Mucosa of descending colon (tissue), 3 donors: ENCODE results near the gene ADCYAP1R1. TPM values are rescaled to one million over a fixed set of nuclear protein-coding genes. Genes with fewer than 3 reads are reported as not detected.

Experiments used
- ATAC-seq: fragments of 200-7000 bp; cut with Tn5 transposase; one replicate; pipeline ENCODE4 v1.9.1; 2020; ENCODE audit warnings: mild to moderate bottlenecking, moderate library complexity
- DNase-seq, 3 donors: peaks; one replicate each; pipeline ENCODE4 v3.0.0-alpha.2; 2020
- H3K36me3 ChIP-seq: fragments of 200-600 bp; one replicate; pipeline ENCODE4 v1.8.0; 2021; ENCODE audit warnings: low read depth, mild to moderate bottlenecking
- H3K4me1 ChIP-seq: fragments of 200-600 bp; one replicate; pipeline ENCODE4 v1.8.0; 2021; ENCODE audit warnings: low read depth, mild to moderate bottlenecking
- H3K4me3 ChIP-seq: fragments of 200-600 bp; one replicate; pipeline ENCODE4 v1.8.0; 2021; ENCODE audit warnings: mild to moderate bottlenecking
- H3K9me3 ChIP-seq: fragments of 200-600 bp; one replicate; pipeline ENCODE4 v1.8.0; 2021; ENCODE audit warnings: mild to moderate bottlenecking
- intact Hi-C, 2 donors: fragments of 100-400 bp; cut with DNase I in 1 of 2; cut with micrococcal nuclease in 1 of 2; formaldehyde crosslinking; loops; one replicate each; pipeline versions ENCODE4 v1.11.0 to v1.11.1; 2022; cut with DNase I, micrococcal nuclease
- total RNA-seq, 3 donors: library from RNA; stranded (reverse); fragmentation: NEBNext Ultra II Directional in 2 of 3; extraction: Animal tissue kit (Norgen Biotek cat#: 25700) in 2 of 3; gene quantifications; one replicate each; pipeline versions ENCODE4 v1.2.1 to v1.2.4, GENCODE V29; 2021 to 2023
- TF ChIP-seq, protein P1 (sequence below): fragments of 200-600 bp; IDR thresholded peaks from one replicate; pipeline ENCODE4 v1.8.0; 2022; ENCODE audit warnings: antibody characterized with exemption, mild to moderate bottlenecking
- donor health status: DM: no; HTN: no; CAD: no; lungs with moderate emphysema.
- donor health status: DM: no; HTN: no; CAD: no.
- donor health status: DM: no; HTN: yes; CAD: no.

Gene ADCYAP1R1
- total RNA-seq, 3 donors from 2014 or later: 0.26 to 15.0 (median 2.2) TPM

DNA sequence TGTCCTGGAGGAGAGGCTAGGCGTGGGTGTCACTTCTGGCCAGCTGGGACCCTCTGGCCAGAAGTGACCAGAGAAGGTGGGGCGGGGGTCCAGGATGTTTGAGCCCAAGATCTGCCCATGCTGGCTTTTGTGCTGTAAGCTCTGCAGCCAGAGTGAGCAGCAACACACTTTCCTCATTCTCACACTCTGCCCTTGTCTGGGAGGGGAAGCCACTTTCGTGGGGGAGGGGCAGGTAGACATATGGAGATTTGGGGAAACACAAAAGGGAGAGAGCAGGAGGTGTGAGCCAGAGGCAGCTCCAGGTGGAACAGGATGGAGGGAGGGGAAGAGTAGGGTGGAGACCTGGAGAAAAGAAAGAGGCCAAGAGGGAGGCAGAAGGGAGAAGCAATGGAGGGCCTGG, 31.5 kb upstream of the ADCYAP1R1 start:
- H3K36me3 ChIP-seq: no peaks in the 10 kb centered on the region
- TF ChIP-seq, protein P1, sequence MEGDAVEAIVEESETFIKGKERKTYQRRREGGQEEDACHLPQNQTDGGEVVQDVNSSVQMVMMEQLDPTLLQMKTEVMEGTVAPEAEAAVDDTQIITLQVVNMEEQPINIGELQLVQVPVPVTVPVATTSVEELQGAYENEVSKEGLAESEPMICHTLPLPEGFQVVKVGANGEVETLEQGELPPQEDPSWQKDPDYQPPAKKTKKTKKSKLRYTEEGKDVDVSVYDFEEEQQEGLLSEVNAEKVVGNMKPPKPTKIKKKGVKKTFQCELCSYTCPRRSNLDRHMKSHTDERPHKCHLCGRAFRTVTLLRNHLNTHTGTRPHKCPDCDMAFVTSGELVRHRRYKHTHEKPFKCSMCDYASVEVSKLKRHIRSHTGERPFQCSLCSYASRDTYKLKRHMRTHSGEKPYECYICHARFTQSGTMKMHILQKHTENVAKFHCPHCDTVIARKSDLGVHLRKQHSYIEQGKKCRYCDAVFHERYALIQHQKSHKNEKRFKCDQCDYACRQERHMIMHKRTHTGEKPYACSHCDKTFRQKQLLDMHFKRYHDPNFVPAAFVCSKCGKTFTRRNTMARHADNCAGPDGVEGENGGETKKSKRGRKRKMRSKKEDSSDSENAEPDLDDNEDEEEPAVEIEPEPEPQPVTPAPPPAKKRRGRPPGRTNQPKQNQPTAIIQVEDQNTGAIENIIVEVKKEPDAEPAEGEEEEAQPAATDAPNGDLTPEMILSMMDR: no peak
- intact Hi-C loops: no loop called here

GRCh38 chr7:31022117-31022516, 30.0 kb upstream of the ADCYAP1R1 start:
- no peaks in the 10 kb centered on the region for H3K36me3 ChIP-seq
- DNase-seq: no peak
- no peaks in the 10 kb centered on the region for H3K9me3 ChIP-seq
- H3K4me1 ChIP-seq: no peaks in the 10 kb centered on the region
- TF ChIP-seq, protein P1: no peak
- H3K4me3 ChIP-seq: no peak overlapping the region
- no peak for ATAC-seq
- intact Hi-C loops: no loop called here

More for the DNA sequence above, 31.5 kb upstream of the ADCYAP1R1 start:
- H3K4me1 ChIP-seq: no peaks in the 10 kb centered on the region
- no peaks in the 10 kb centered on the region for H3K9me3 ChIP-seq
- H3K4me3 ChIP-seq: no peak overlapping the region
- ATAC-seq: no peak
- DNase-seq: no peak

GRCh38 chr7:31022726-31023125, 29.4 kb upstream of the ADCYAP1R1 start:
- intact Hi-C loops: no loop called here
- H3K4me3 ChIP-seq: no peak overlapping the region
- TF ChIP-seq, protein P1: no peak
- no peaks in the 10 kb centered on the region for H3K9me3 ChIP-seq
- no peaks in the 10 kb centered on the region for H3K4me1 ChIP-seq
- DNase-seq (no peak), ATAC-seq (no peak)
- H3K36me3 ChIP-seq: no peaks in the 10 kb centered on the region

- TF ChIP-seq, protein P1: no peak
- Histone ChIP-seq H3K36me3 (no peaks in the 10 kb centered on the region), H3K4me3 (no peak overlapping the region), H3K4me1 (no peaks in the 10 kb centered on the region), H3K9me3 (no peaks in the 10 kb centered on the region)
- intact Hi-C loops: no loop called here
- ATAC-seq (no peak), DNase-seq (no peak)
These were observed 28.2 kb upstream of the ADCYAP1R1 start for GRCh38 chr7:31023877-31024276.

- no peak overlapping the region for H3K4me3 ChIP-seq
These were observed 24.7 kb upstream of the ADCYAP1R1 start for GRCh38 chr7:31027161-31027965.

More at GRCh38 chr7:31027161-31027965, 24.7 kb upstream of the ADCYAP1R1 start:
- H3K36me3 ChIP-seq: no peaks in the 10 kb centered on the region
- intact Hi-C loops: no loop called here
- H3K9me3 ChIP-seq: no peaks in the 10 kb centered on the region
- no peaks in the 10 kb centered on the region for H3K4me1 ChIP-seq
- peak; percentile 25 for ATAC-seq
- TF ChIP-seq, protein P1: no peak
- DNase-seq: peak in 2 of 3 donors; percentile 14 to 34
